Measurements from ENCODE around the gene PRKN. TPM values are rescaled to one million over a fixed set of nuclear protein-coding genes. Genes with fewer than 3 reads are reported as not detected.

The PRKN gene
- total and polyA plus RNA-seq, 9 of the 15 experiments (the other 6 are each of a cell fraction or from before 2014, with no cell fraction given), result 0.03 to 0.96 (median 0.15) TPM; not detected in 2

DNA sequence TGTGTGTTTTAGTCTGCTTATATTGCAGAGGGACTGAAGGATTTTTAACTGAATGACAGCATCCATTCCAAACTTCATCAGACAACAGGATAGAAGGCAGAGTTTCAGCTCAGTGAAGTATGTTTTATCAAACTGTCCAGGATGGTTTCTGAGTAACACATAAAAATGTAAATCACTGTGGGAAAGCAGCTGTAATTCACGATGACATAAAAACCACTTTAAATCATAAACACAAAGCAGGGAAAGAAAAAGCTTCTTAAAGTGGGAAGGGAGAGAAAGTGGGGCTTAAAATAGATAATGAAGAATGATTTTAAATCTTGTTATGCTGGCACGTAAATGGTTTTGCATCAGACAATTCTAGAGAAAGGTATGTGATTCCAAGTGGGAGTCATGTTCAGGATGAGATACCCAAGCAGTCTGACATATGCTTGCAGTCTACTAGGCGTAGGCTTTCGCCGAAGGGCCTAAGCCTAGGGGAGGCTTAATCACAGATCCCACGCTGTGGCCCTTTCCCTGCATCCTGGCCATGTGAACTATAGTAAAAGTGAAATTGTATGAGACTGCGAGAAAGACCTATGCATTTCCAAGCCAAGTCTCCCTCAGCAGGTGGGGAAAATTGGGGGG lies 610.6 kb downstream of the PRKN start:
- H3K9me3 ChIP-seq (replicated peaks; ENCODE audit: control insufficient read depth, insufficient read depth, low read depth, low read length), result no peaks in the 10 kb centered on the region; the same call in 1 of the 2 replicates
- H3K4me1 ChIP-seq (replicated peaks in 1 of 2; ENCODE audit: control insufficient read depth in 2 of 2, insufficient read depth in 2 of 2, low read length in 2 of 2), result no peaks in the 10 kb centered on the region
- FAIRE-seq, result no peak

DNA sequence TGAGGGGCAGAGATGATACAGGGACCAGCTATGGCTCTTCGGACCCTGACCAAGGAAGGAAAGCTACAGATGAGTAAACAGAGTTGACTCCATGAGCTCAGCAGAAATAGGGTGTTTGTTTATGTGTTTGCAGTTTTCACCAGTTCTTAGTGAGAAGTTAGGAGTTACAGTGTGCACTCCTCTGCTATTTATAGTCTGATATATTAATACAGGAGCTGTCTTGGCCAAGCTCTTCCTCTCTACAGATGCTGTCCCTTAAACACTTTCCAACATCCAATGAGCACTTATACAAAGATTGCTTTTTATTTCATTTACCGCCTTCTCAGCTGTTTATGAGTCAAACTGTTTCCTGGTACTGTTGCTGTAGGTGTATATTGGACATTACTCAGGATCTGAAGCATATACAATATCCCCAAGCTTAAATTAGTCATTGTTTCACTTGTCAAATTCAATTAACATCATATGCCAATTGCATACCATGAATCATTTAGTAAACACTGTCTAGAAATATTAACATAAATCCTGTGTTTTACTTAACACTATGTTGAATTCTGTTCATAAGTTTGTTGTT lies 618.0 kb downstream of the PRKN start:
- Histone ChIP-seq H3K4me3 (no peak overlapping the region), H3K9ac (ENCODE audit: insufficient read depth in 1 of 2, low read depth in 2 of 2, low read length in 2 of 2) (no peak overlapping the region), H3K27ac (ENCODE audit: extremely low read depth, low read depth, low read length) (no peak overlapping the region), H3K9me1 (ENCODE audit: control insufficient read depth, insufficient read depth, low read length) (no peaks in the 10 kb centered on the region), H4K20me1 (replicated peaks; ENCODE audit: control insufficient read depth, insufficient read depth, low read length) (no peaks in the 10 kb centered on the region), H3K27me3 (ENCODE audit: control insufficient read depth in 2 of 2, insufficient read depth in 2 of 2, low read length in 2 of 2) (no peaks in the 10 kb centered on the region), H2AFZ (ENCODE audit: low read depth, low read length) (no peak overlapping the region), H3K36me3 (ENCODE audit: control insufficient read depth, insufficient read depth, low read length) (no peaks in the 10 kb centered on the region), H3K4me1 (replicated peaks in 1 of 2; ENCODE audit: control insufficient read depth in 2 of 2, insufficient read depth in 2 of 2, low read length in 2 of 2) (no peaks in the 10 kb centered on the region), H3K9me3 (replicated peaks; ENCODE audit: control insufficient read depth, insufficient read depth, low read depth, low read length) (no peaks in the 10 kb centered on the region), H3K4me2 (ENCODE audit: insufficient read depth, low read length) (no peak overlapping the region), H3K79me2 (ENCODE audit: control insufficient read depth, insufficient read depth, low read length) (no peaks in the 10 kb centered on the region)
- ChIA-PET POLR2A (no interaction called here), CTCF (ENCODE audit: low intra/inter-chr PET ratio) (no interaction called here)
- in situ Hi-C loops (cut with MboI) (no loop called here), intact Hi-C loops (cut with micrococcal nuclease) (no loop called here)
- 0% methylated on average over 2 of the region's 2 CpGs for WGBS (ENCODE audit: insufficient coverage, low coverage, missing lambda C conversion rate)
- no peak for ATAC-seq
- no TSS peak for BruUV-seq (replicated peaks)
- FAIRE-seq, result no peak
- no peak for DNase-seq (ENCODE audit: extremely low read depth in 1 of 4, low spot score in 3 of 4)
- TF ChIP-seq, protein P1, sequence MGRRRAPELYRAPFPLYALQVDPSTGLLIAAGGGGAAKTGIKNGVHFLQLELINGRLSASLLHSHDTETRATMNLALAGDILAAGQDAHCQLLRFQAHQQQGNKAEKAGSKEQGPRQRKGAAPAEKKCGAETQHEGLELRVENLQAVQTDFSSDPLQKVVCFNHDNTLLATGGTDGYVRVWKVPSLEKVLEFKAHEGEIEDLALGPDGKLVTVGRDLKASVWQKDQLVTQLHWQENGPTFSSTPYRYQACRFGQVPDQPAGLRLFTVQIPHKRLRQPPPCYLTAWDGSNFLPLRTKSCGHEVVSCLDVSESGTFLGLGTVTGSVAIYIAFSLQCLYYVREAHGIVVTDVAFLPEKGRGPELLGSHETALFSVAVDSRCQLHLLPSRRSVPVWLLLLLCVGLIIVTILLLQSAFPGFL (CRISPR knock-in tag; IDR thresholded peaks at IDR 0.05), result no peak
- TF ChIP-seq SIN3A (IDR thresholded peaks at IDR 0.05; ENCODE audit: borderline replicate concordance in 2 of 2, control insufficient read depth in 1 of 2, low read depth in 2 of 2, low read length in 2 of 2) (no peak), HNRNPL (IDR thresholded peaks at IDR 0.05; ENCODE audit: low read depth, low read length) (no peak), TCF7 (IDR thresholded peaks at IDR 0.05; ENCODE audit: borderline replicate concordance) (no peak), ZNF316 (IDR thresholded peaks at IDR 0.05) (no peak), MECOM (CRISPR knock-in tag; IDR thresholded peaks at IDR 0.05) (no peak)
- TF ChIP-seq, protein P2, sequence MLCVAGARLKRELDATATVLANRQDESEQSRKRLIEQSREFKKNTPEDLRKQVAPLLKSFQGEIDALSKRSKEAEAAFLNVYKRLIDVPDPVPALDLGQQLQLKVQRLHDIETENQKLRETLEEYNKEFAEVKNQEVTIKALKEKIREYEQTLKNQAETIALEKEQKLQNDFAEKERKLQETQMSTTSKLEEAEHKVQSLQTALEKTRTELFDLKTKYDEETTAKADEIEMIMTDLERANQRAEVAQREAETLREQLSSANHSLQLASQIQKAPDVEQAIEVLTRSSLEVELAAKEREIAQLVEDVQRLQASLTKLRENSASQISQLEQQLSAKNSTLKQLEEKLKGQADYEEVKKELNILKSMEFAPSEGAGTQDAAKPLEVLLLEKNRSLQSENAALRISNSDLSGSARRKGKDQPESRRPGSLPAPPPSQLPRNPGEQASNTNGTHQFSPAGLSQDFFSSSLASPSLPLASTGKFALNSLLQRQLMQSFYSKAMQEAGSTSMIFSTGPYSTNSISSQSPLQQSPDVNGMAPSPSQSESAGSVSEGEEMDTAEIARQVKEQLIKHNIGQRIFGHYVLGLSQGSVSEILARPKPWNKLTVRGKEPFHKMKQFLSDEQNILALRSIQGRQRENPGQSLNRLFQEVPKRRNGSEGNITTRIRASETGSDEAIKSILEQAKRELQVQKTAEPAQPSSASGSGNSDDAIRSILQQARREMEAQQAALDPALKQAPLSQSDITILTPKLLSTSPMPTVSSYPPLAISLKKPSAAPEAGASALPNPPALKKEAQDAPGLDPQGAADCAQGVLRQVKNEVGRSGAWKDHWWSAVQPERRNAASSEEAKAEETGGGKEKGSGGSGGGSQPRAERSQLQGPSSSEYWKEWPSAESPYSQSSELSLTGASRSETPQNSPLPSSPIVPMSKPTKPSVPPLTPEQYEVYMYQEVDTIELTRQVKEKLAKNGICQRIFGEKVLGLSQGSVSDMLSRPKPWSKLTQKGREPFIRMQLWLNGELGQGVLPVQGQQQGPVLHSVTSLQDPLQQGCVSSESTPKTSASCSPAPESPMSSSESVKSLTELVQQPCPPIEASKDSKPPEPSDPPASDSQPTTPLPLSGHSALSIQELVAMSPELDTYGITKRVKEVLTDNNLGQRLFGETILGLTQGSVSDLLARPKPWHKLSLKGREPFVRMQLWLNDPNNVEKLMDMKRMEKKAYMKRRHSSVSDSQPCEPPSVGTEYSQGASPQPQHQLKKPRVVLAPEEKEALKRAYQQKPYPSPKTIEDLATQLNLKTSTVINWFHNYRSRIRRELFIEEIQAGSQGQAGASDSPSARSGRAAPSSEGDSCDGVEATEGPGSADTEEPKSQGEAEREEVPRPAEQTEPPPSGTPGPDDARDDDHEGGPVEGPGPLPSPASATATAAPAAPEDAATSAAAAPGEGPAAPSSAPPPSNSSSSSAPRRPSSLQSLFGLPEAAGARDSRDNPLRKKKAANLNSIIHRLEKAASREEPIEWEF (CRISPR knock-in tag; IDR thresholded peaks at IDR 0.05), result no peak

More for the DNA sequence above, 610.6 kb downstream of the PRKN start:
- H3K9me1 ChIP-seq (ENCODE audit: control insufficient read depth, insufficient read depth, low read length), result no peaks in the 10 kb centered on the region
- no peak overlapping the region for H3K27ac ChIP-seq (ENCODE audit: extremely low read depth, low read depth, low read length)
- 6% methylated on average over 7 of the region's 7 CpGs for WGBS (ENCODE audit: insufficient coverage, low coverage, missing lambda C conversion rate)
- H3K9ac ChIP-seq (ENCODE audit: insufficient read depth in 1 of 2, low read depth in 2 of 2, low read length in 2 of 2), result no peak overlapping the region
- TF ChIP-seq ZNF551 (CRISPR knock-in tag; IDR thresholded peaks at IDR 0.05) (no peak), TAF9B (IDR thresholded peaks at IDR 0.05; ENCODE audit: partially characterized antibody) (no peak), EWSR1 (IDR thresholded peaks at IDR 0.05; ENCODE audit: borderline replicate concordance, low read depth, partially characterized antibody) (no peak), KAT8 (IDR thresholded peaks at IDR 0.05; ENCODE audit: low read depth) (no peak)
- H4K20me1 ChIP-seq (replicated peaks; ENCODE audit: control insufficient read depth, insufficient read depth, low read length), result no peaks in the 10 kb centered on the region
- no TSS peak for BruUV-seq (replicated peaks)
- DNase-seq (ENCODE audit: extremely low read depth in 1 of 4, low spot score in 3 of 4) (no peak), ATAC-seq (no peak)
- no peaks in the 10 kb centered on the region for H3K27me3 ChIP-seq (ENCODE audit: control insufficient read depth in 2 of 2, insufficient read depth in 2 of 2, low read length in 2 of 2)
- H3K79me2 ChIP-seq (ENCODE audit: control insufficient read depth, insufficient read depth, low read length), result no peaks in the 10 kb centered on the region
- CTCF ChIA-PET (ENCODE audit: low intra/inter-chr PET ratio), result no interaction called here
- no peaks in the 10 kb centered on the region for H3K36me3 ChIP-seq (ENCODE audit: control insufficient read depth, insufficient read depth, low read length)
- POLR2A ChIA-PET, result no interaction called here
- no peak overlapping the region for H3K4me2 ChIP-seq (ENCODE audit: insufficient read depth, low read length)
- H3K4me3 ChIP-seq, result no peak overlapping the region
- H2AFZ ChIP-seq (ENCODE audit: low read depth, low read length), result no peak overlapping the region
- in situ Hi-C loops (cut with MboI) (no loop called here), intact Hi-C loops (cut with micrococcal nuclease) (no loop called here)
